Peyer's patch (tissue), 4 donors: ENCODE measurements around the gene SYNGAP1.

Experiments
- CTCF ChIP-seq, 6 experiments: fragments of 450-650 bp in 4 of 6; fragments of 200-600 bp in 2 of 6; sonication (generic) in 1 of 6; IDR thresholded peaks; one replicate each; pipeline ENCODE4 v1.5.1; 2017 to 2019; ENCODE audit warnings: antibody characterized with exemption in 6 of 6, mild to moderate bottlenecking in 3 of 6, moderate library complexity in 1 of 6
- POLR2A ChIP-seq, 2 donors: fragments of 450-650 bp; IDR thresholded peaks; one replicate each; pipeline ENCODE4 v1.5.1; 2017; ENCODE audit warnings: antibody characterized with exemption in 2 of 2, mild to moderate bottlenecking in 2 of 2, moderate library complexity in 2 of 2

DNA sequence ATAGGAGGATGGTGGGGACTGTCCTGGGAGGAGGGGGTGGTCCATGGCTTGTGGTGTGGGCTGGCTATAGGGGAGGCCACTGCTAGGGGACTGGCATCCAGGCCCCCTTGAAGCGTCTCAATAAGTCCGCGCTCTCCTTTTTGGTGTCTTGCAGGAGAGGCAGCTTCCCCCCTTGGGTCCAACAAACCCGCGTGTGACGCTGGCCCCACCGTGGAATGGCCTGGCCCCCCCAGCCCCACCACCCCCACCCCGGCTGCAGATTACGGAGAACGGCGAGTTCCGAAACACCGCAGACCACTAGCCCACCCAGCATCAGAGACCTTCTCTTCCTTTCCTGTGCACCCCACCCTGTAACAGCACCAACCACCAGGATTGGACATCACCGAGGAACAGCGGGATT, 31.7 kb downstream of the SYNGAP1 start:
- TF ChIP-seq CTCF (IDR thresholded peaks at IDR 0.05) (no peak), POLR2A (IDR thresholded peaks at IDR 0.05) (no peak)
